ENCODE data around the gene CCL11. TPM values are rescaled to one million over a fixed set of nuclear protein-coding genes. Genes with fewer than 3 reads are reported as not detected.

Gene CCL11
- total RNA-seq, 1 experiment from 2014 or later: not detected

DNA sequence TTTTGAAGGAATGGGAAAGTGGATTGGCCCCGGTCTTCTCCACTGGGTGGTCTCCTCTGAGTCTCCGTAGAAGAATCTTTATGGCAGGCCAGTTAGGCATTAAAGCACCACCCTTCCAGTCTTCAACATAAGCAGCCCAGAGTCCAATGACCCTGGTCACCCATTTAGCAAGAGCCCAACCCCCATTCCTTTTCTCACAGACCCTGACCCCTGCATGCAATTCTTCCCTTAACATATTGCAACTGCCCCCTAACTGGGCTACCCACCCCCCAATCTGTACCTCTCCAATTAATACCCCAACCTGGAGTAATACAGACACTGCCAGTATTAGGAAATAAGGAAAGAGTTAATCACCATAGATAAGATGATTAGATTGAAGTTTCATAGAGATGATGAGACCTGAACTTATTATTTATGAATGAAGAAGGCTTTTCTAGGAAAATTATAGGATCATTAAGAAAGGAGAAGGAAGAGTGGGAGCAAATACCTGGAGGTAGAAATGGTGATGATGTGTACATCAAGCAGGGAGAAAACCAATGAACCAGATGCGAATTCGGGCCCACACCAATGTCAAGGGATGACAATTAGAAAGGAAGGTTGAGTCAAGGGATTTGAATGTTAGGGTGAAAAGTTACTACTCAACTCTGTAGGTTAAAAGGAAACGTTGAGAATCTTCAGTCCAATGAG is 28.1 kb upstream of the CCL11 start:
- Histone ChIP-seq H4K20me1 (ENCODE audit: low read length) (no peaks in the 10 kb centered on the region), H3K9me3 (ENCODE audit: low read length) (no peaks in the 10 kb centered on the region), H3K4me1 (ENCODE audit: insufficient read depth, low read length) (no peaks in the 10 kb centered on the region), H3K27ac (ENCODE audit: low read length) (no peak overlapping the region), H3K9ac (ENCODE audit: low read length) (no peak overlapping the region), H3K9me2 (replicated peaks; ENCODE audit: low read length) (no peaks in the 10 kb centered on the region), H3K27me3 (ENCODE audit: low read length) (no peaks in the 10 kb centered on the region), H3K79me2 (ENCODE audit: low read length) (no peaks in the 10 kb centered on the region), H3K4me3 (ENCODE audit: low read length) (no peak overlapping the region), H3K36me3 (ENCODE audit: low read depth, low read length) (no peaks in the 10 kb centered on the region), H3F3A (ENCODE audit: low read length, unreplicated experiment) (no peaks in the 10 kb centered on the region), H3K4me2 (ENCODE audit: low read length) (no peak overlapping the region), H2AFZ (ENCODE audit: low read length) (no peak overlapping the region)
- intact Hi-C loops (cut with micrococcal nuclease): no loop called here
- DNase-seq (no peak), ATAC-seq (no peak)
- TF ChIP-seq, protein P1, sequence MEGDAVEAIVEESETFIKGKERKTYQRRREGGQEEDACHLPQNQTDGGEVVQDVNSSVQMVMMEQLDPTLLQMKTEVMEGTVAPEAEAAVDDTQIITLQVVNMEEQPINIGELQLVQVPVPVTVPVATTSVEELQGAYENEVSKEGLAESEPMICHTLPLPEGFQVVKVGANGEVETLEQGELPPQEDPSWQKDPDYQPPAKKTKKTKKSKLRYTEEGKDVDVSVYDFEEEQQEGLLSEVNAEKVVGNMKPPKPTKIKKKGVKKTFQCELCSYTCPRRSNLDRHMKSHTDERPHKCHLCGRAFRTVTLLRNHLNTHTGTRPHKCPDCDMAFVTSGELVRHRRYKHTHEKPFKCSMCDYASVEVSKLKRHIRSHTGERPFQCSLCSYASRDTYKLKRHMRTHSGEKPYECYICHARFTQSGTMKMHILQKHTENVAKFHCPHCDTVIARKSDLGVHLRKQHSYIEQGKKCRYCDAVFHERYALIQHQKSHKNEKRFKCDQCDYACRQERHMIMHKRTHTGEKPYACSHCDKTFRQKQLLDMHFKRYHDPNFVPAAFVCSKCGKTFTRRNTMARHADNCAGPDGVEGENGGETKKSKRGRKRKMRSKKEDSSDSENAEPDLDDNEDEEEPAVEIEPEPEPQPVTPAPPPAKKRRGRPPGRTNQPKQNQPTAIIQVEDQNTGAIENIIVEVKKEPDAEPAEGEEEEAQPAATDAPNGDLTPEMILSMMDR (conservative IDR thresholded peaks at IDR 0.05; ENCODE audit: low read depth, low read length): no peak
- TF ChIP-seq EZH2 (IDR thresholded peaks at IDR 0.05; ENCODE audit: low read length, unreplicated experiment) (no peak), EZH2phosphoT487 (IDR thresholded peaks at IDR 0.05; ENCODE audit: borderline replicate concordance, low read length) (no peak)
- ChIA-PET CTCF (no interaction called here), POLR2A (ENCODE audit: unreplicated experiment) (no interaction called here)
- BruUV-seq (replicated peaks): no TSS peak

DNA sequence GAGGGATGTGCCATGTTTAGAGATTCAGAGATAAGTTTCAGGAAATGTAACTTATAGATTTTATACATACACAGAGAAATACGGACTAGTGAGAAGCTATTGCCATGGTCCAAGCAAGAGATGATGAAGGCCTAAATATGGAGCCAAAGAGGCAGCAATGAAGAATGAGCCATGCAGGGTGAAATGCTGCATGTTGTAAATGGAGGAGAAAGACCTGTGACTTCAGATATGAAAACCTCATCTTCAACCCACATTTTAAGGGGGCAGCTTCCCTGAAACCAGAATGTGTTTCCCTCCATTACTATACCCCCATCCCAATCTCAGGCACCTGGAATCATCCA is 27.6 kb upstream of the CCL11 start:
- Histone ChIP-seq H3K4me2 (ENCODE audit: low read length) (no peak overlapping the region), H3K9me3 (ENCODE audit: low read length) (no peaks in the 10 kb centered on the region), H3K79me2 (ENCODE audit: low read length) (no peaks in the 10 kb centered on the region), H2AFZ (ENCODE audit: low read length) (no peak overlapping the region), H3K9ac (ENCODE audit: low read length) (no peak overlapping the region), H3K4me3 (ENCODE audit: low read length) (no peak overlapping the region), H3K4me1 (ENCODE audit: insufficient read depth, low read length) (no peaks in the 10 kb centered on the region), H3K36me3 (ENCODE audit: low read depth, low read length) (no peaks in the 10 kb centered on the region), H3F3A (ENCODE audit: low read length, unreplicated experiment) (no peaks in the 10 kb centered on the region), H4K20me1 (ENCODE audit: low read length) (no peaks in the 10 kb centered on the region), H3K27ac (ENCODE audit: low read length) (no peak overlapping the region), H3K27me3 (ENCODE audit: low read length) (no peaks in the 10 kb centered on the region), H3K9me2 (replicated peaks; ENCODE audit: low read length) (no peaks in the 10 kb centered on the region)
- TF ChIP-seq, protein P1 (conservative IDR thresholded peaks at IDR 0.05; ENCODE audit: low read depth, low read length): no peak
- no peak for TF ChIP-seq EZH2phosphoT487 (IDR thresholded peaks at IDR 0.05; ENCODE audit: borderline replicate concordance, low read length)
- no peak for TF ChIP-seq EZH2 (IDR thresholded peaks at IDR 0.05; ENCODE audit: low read length, unreplicated experiment)
- DNase-seq (no peak), ATAC-seq (no peak)
- ChIA-PET POLR2A (ENCODE audit: unreplicated experiment) (no interaction called here), CTCF (no interaction called here)
- no TSS peak for BruUV-seq (replicated peaks)
- intact Hi-C loops (cut with micrococcal nuclease): no loop called here

DNA sequence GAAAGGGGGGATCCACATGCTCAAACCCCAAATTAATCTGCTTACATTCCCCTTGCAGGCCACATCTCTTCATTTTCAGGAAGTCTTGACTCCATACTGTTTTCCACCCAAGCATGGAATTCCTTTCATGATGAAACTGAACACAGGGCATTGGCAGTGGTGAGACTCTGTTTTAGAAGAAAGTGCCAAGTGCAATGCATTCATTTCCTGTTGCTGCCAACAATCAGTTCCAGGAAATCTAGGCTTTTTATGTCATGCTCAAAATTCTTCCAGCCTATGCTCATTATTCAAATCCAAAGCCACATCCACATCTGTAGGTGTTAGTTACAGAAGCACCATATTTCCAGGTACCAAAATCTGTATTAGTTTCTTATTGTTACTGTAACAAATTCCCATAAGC is 26.4 kb upstream of the CCL11 start:
- CTCF ChIA-PET: no interaction called here
- no TSS peak for BruUV-seq (replicated peaks)

More for the DNA sequence above, 26.4 kb upstream of the CCL11 start:
- Histone ChIP-seq H3K27me3 (ENCODE audit: low read length) (no peaks in the 10 kb centered on the region), H2AFZ (ENCODE audit: low read length) (no peak overlapping the region), H3K36me3 (ENCODE audit: low read depth, low read length) (no peaks in the 10 kb centered on the region), H4K20me1 (ENCODE audit: low read length) (no peaks in the 10 kb centered on the region), H3K9me2 (replicated peaks; ENCODE audit: low read length) (no peaks in the 10 kb centered on the region), H3K9me3 (ENCODE audit: low read length) (no peaks in the 10 kb centered on the region), H3K4me1 (ENCODE audit: insufficient read depth, low read length) (no peaks in the 10 kb centered on the region), H3K4me3 (ENCODE audit: low read length) (no peak overlapping the region), H3K4me2 (ENCODE audit: low read length) (no peak overlapping the region), H3K27ac (ENCODE audit: low read length) (no peak overlapping the region), H3K79me2 (ENCODE audit: low read length) (no peaks in the 10 kb centered on the region), H3F3A (ENCODE audit: low read length, unreplicated experiment) (no peaks in the 10 kb centered on the region), H3K9ac (ENCODE audit: low read length) (no peak overlapping the region)
- ATAC-seq (no peak), DNase-seq (no peak)
- TF ChIP-seq EZH2phosphoT487 (IDR thresholded peaks at IDR 0.05; ENCODE audit: borderline replicate concordance, low read length) (no peak), EZH2 (IDR thresholded peaks at IDR 0.05; ENCODE audit: low read length, unreplicated experiment) (no peak)
- TF ChIP-seq, protein P1 (conservative IDR thresholded peaks at IDR 0.05; ENCODE audit: low read depth, low read length): no peak
- POLR2A ChIA-PET (ENCODE audit: unreplicated experiment): no interaction called here
- intact Hi-C loops (cut with micrococcal nuclease): no loop called here

Measured in PC-3 (cell line).